Measurements from ENCODE around the gene AGTRAP.

Gene AGTRAP

GRCh38 chr1:11719313-11720032 lies 16.5 kb upstream of the AGTRAP start:
- Histone ChIP-seq H3K4me1 (ENCODE audit: insufficient read depth, insufficient read length) (peaks cover 1% of the 10 kb centered on the region), H3K9me3 (ENCODE audit: insufficient read depth, low read length) (no peaks in the 10 kb centered on the region), H3K9ac (ENCODE audit: insufficient read length, low read depth) (no peak overlapping the region), H3K36me3 (ENCODE audit: insufficient read depth, insufficient read length, low read length) (peaks cover 13% of the 10 kb centered on the region), H3K27me3 (ENCODE audit: insufficient read depth, insufficient read length) (no peaks in the 10 kb centered on the region), H3K4me3 (ENCODE audit: insufficient read length, low read depth) (no peak overlapping the region)
- DNase-seq (ENCODE audit: low read depth, low spot score), result no peak
- no peak for TF ChIP-seq SUZ12 (IDR thresholded peaks at IDR 0.05; ENCODE audit: extremely low read depth, insufficient read depth, insufficient read length)
- TF ChIP-seq ZNF274 (IDR thresholded peaks at IDR 0.05; ENCODE audit: low read depth, low read length), result no peak
- TF ChIP-seq YY1 (IDR thresholded peaks at IDR 0.05; ENCODE audit: insufficient read depth, insufficient read length), result no peak

DNA sequence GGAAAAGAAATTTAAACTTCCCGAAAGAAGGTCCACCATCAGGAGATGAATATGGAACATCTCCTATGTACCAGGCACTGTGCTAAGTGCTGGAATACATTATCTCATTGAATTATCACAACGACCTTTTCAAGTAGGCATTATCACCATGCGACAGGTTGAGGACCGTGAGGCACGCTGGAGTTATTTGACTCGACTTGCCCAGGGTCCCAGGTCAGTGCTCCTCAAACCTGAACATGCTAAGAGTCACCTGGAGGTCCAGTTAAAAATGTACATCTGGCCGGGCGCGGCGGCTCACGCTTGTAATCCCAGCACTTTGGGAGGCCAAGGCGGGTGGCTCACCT lies 15.9 kb upstream of the AGTRAP start:
- DNase-seq (ENCODE audit: low read depth, low spot score), result no peak
- Histone ChIP-seq H3K9ac (ENCODE audit: insufficient read length, low read depth) (no peak overlapping the region), H3K9me3 (ENCODE audit: insufficient read depth, low read length) (no peaks in the 10 kb centered on the region), H3K27me3 (ENCODE audit: insufficient read depth, insufficient read length) (no peaks in the 10 kb centered on the region), H3K36me3 (ENCODE audit: insufficient read depth, insufficient read length, low read length) (peaks cover 8% of the 10 kb centered on the region), H3K4me1 (ENCODE audit: insufficient read depth, insufficient read length) (peaks cover 4% of the 10 kb centered on the region), H3K4me3 (ENCODE audit: insufficient read length, low read depth) (no peak overlapping the region)
- TF ChIP-seq SUZ12 (IDR thresholded peaks at IDR 0.05; ENCODE audit: extremely low read depth, insufficient read depth, insufficient read length) (no peak), YY1 (IDR thresholded peaks at IDR 0.05; ENCODE audit: insufficient read depth, insufficient read length) (no peak), ZNF274 (IDR thresholded peaks at IDR 0.05; ENCODE audit: low read depth, low read length) (no peak)

- Histone ChIP-seq H3K4me3 (ENCODE audit: insufficient read length, low read depth) (no peak overlapping the region), H3K27me3 (ENCODE audit: insufficient read depth, insufficient read length) (no peaks in the 10 kb centered on the region), H3K36me3 (ENCODE audit: insufficient read depth, insufficient read length, low read length) (peaks cover 8% of the 10 kb centered on the region), H3K9me3 (ENCODE audit: insufficient read depth, low read length) (no peaks in the 10 kb centered on the region), H3K9ac (ENCODE audit: insufficient read length, low read depth) (no peak overlapping the region), H3K4me1 (ENCODE audit: insufficient read depth, insufficient read length) (peaks cover 5% of the 10 kb centered on the region)
- no peak for DNase-seq (ENCODE audit: low read depth, low spot score)
- TF ChIP-seq ZNF274 (IDR thresholded peaks at IDR 0.05; ENCODE audit: low read depth, low read length) (no peak), YY1 (IDR thresholded peaks at IDR 0.05; ENCODE audit: insufficient read depth, insufficient read length) (no peak), SUZ12 (IDR thresholded peaks at IDR 0.05; ENCODE audit: extremely low read depth, insufficient read depth, insufficient read length) (no peak)
Measured at GRCh38 chr1:11720525-11720924, 15.4 kb upstream of the AGTRAP start.

GRCh38 chr1:11721311-11721710 lies 14.6 kb upstream of the AGTRAP start:
- H3K9ac ChIP-seq (ENCODE audit: insufficient read length, low read depth), result no peak overlapping the region
- no peak overlapping the region for H3K4me3 ChIP-seq (ENCODE audit: insufficient read length, low read depth)
- no peak for TF ChIP-seq SUZ12 (IDR thresholded peaks at IDR 0.05; ENCODE audit: extremely low read depth, insufficient read depth, insufficient read length)
- no peak for TF ChIP-seq ZNF274 (IDR thresholded peaks at IDR 0.05; ENCODE audit: low read depth, low read length)
- no peak for TF ChIP-seq YY1 (IDR thresholded peaks at IDR 0.05; ENCODE audit: insufficient read depth, insufficient read length)
- H3K36me3 ChIP-seq (ENCODE audit: insufficient read depth, insufficient read length, low read length), result peaks cover 4% of the 10 kb centered on the region
- peaks cover 8% of the 10 kb centered on the region for H3K4me1 ChIP-seq (ENCODE audit: insufficient read depth, insufficient read length)
- H3K27me3 ChIP-seq (ENCODE audit: insufficient read depth, insufficient read length), result no peaks in the 10 kb centered on the region
- no peak for DNase-seq (ENCODE audit: low read depth, low spot score)
- no peaks in the 10 kb centered on the region for H3K9me3 ChIP-seq (ENCODE audit: insufficient read depth, low read length)

GRCh38 chr1:11722538-11722937 lies 13.4 kb upstream of the AGTRAP start:
- no peaks in the 10 kb centered on the region for H3K9me3 ChIP-seq (ENCODE audit: insufficient read depth, low read length)
- H3K9ac ChIP-seq (ENCODE audit: insufficient read length, low read depth), result no peak overlapping the region
- H3K4me1 ChIP-seq (ENCODE audit: insufficient read depth, insufficient read length), result peaks cover 13% of the 10 kb centered on the region
- H3K36me3 ChIP-seq (ENCODE audit: insufficient read depth, insufficient read length, low read length), result peaks cover 3% of the 10 kb centered on the region
- no peak for TF ChIP-seq ZNF274 (IDR thresholded peaks at IDR 0.05; ENCODE audit: low read depth, low read length)
- no peaks in the 10 kb centered on the region for H3K27me3 ChIP-seq (ENCODE audit: insufficient read depth, insufficient read length)
- no peak overlapping the region for H3K4me3 ChIP-seq (ENCODE audit: insufficient read length, low read depth)
- DNase-seq (ENCODE audit: low read depth, low spot score), result no peak

DNA sequence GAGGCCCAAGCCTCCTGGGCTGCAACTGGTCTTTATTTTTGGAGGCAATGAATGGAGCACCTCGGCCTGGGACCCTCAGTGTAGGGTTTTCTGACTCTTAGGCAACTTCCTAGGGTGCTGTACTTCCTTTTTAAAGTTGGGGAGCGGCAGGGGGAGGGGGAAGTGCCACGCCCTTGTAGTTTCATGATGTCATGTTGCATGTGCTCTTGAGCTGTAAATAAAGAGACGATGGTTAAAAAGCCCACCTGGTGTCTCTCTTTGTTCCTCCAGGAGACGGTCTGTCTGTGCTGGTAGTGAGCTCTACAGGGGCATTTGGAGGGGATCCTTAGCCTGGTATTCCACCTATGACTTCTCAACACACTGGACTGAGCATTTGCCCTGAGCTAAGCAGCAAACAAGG lies 10.3 kb upstream of the AGTRAP start:
- H3K4me3 ChIP-seq (ENCODE audit: insufficient read length, low read depth), result no peak overlapping the region
- H3K9me3 ChIP-seq (ENCODE audit: insufficient read depth, low read length), result no peaks in the 10 kb centered on the region
- TF ChIP-seq YY1 (IDR thresholded peaks at IDR 0.05; ENCODE audit: insufficient read depth, insufficient read length) (no peak), SUZ12 (IDR thresholded peaks at IDR 0.05; ENCODE audit: extremely low read depth, insufficient read depth, insufficient read length) (no peak), ZNF274 (IDR thresholded peaks at IDR 0.05; ENCODE audit: low read depth, low read length) (no peak)
- DNase-seq (ENCODE audit: low read depth, low spot score), result no peak
- no peaks in the 10 kb centered on the region for H3K36me3 ChIP-seq (ENCODE audit: insufficient read depth, insufficient read length, low read length)
- H3K27me3 ChIP-seq (ENCODE audit: insufficient read depth, insufficient read length), result no peaks in the 10 kb centered on the region
- peak overlapping the region; percentile 42 for H3K9ac ChIP-seq (ENCODE audit: insufficient read length, low read depth)
- peaks cover 27% of the 10 kb centered on the region for H3K4me1 ChIP-seq (ENCODE audit: insufficient read depth, insufficient read length)

GRCh38 chr1:11727119-11727518 lies 8.8 kb upstream of the AGTRAP start:
- no peak overlapping the region for H3K9ac ChIP-seq (ENCODE audit: insufficient read length, low read depth)
- no peaks in the 10 kb centered on the region for H3K9me3 ChIP-seq (ENCODE audit: insufficient read depth, low read length)
- H3K27me3 ChIP-seq (ENCODE audit: insufficient read depth, insufficient read length), result no peaks in the 10 kb centered on the region
- peaks cover 27% of the 10 kb centered on the region for H3K4me1 ChIP-seq (ENCODE audit: insufficient read depth, insufficient read length)
- H3K36me3 ChIP-seq (ENCODE audit: insufficient read depth, insufficient read length, low read length), result no peaks in the 10 kb centered on the region
- DNase-seq (ENCODE audit: low read depth, low spot score), result no peak
- H3K4me3 ChIP-seq (ENCODE audit: insufficient read length, low read depth), result no peak overlapping the region
- TF ChIP-seq SUZ12 (IDR thresholded peaks at IDR 0.05; ENCODE audit: extremely low read depth, insufficient read depth, insufficient read length) (no peak), ZNF274 (IDR thresholded peaks at IDR 0.05; ENCODE audit: low read depth, low read length) (no peak), YY1 (IDR thresholded peaks at IDR 0.05; ENCODE audit: insufficient read depth, insufficient read length) (no peak)
